Gastroesophageal sphincter (tissue), 4 donors: ENCODE measurements around the gene ZNF444. TPM values are rescaled to one million over a fixed set of nuclear protein-coding genes. Genes with fewer than 3 reads are reported as not detected.

Source experiments
- ATAC-seq: fragments of 150-250 bp; one replicate; pipeline ENCODE4 v1.9.1; 2016; ENCODE audit warnings: mild to moderate bottlenecking, moderate library complexity
- H3K27ac ChIP-seq, 4 donors: fragments of 200-600 bp; sonication (generic) in 3 of 4; 1 replicate in 3 of 4; 2 replicates in 1 of 4; pipeline ENCODE4 v1.5.1; 2016 to 2019
- H3K27me3 ChIP-seq: fragments of 200-600 bp; sonication (generic); one replicate; pipeline ENCODE4 v1.5.1; 2019
- H3K36me3 ChIP-seq, 2 donors: fragments of 200-600 bp; sonication (generic); one replicate each; pipeline ENCODE4 v1.5.1; 2019; ENCODE audit warnings: control low read depth in 1 of 2
- H3K4me1 ChIP-seq, 3 donors: fragments of 200-600 bp; sonication (generic); 1 replicate in 2 of 3; 2 replicates in 1 of 3; pipeline ENCODE4 v1.5.1; 2016 to 2019; ENCODE audit warnings: control low read depth in 2 of 3
- H3K4me3 ChIP-seq, 2 donors: fragments of 200-600 bp; sonication (generic); one replicate each; pipeline ENCODE4 v1.5.1; 2019; ENCODE audit warnings: mild to moderate bottlenecking in 1 of 2, moderate library complexity in 1 of 2
- H3K9me3 ChIP-seq, 3 donors: fragments of 200-600 bp; sonication (generic); one replicate each; pipeline ENCODE4 v1.5.1; 2017 to 2019; ENCODE audit warnings: control low read depth in 2 of 3
- EP300 ChIP-seq: sonication (generic); formaldehyde crosslinking; IDR thresholded peaks from one replicate; pipeline ENCODE4 v1.6.1; 2017; ENCODE audit warnings: antibody characterized with exemption, mild to moderate bottlenecking
- POLR2A ChIP-seq, 2 donors: fragments of 450-650 bp; IDR thresholded peaks; one replicate each; pipeline ENCODE4 v1.6.1; 2017; ENCODE audit warnings: antibody characterized with exemption in 2 of 2, mild to moderate bottlenecking in 2 of 2, moderate library complexity in 1 of 2
- POLR2AphosphoS5 ChIP-seq: sonication (generic); formaldehyde crosslinking; IDR thresholded peaks from one replicate; pipeline ENCODE4 v1.6.1; 2017; ENCODE audit warnings: antibody characterized with exemption
- WGBS, 2 donors: methylation state at CpG; one replicate each; pipeline ENCODE4 v1.1.5; 2018; ENCODE audit warnings: low coverage in 1 of 2; 5-methylcytosine and 5-hydroxymethylcytosine counted together
- total RNA-seq, 4 donors: library from RNA; depleted of rRNA; stranded (reverse); fragments of >200 nt; gene quantifications; one replicate each; pipeline ENCODE4 v1.1.0, GENCODE V29; 2016
- TF ChIP-seq, protein P1 (sequence below), 4 experiments: fragments of 200-600 bp in 2 of 4; fragments of 450-650 bp in 2 of 4; sonication (generic) in 1 of 4; IDR thresholded peaks; one replicate each; pipeline ENCODE4 v1.5.1; 2017 to 2019; ENCODE audit warnings: antibody characterized with exemption in 4 of 4, mild to moderate bottlenecking in 2 of 4, moderate library complexity in 2 of 4

Gene ZNF444
- 10 to 100 TPM; 36.2 to 57.9 (median 41.3) TPM for total RNA-seq

GRCh38 chr19:56140583-56141416, at the start of gene ZNF444:
ZNF444 (plus strand) TSS chr19:56141287; CDS start chr19:56146912, 5,625 bp downstream.
- no peaks in the 10 kb centered on the region for H3K9me3 ChIP-seq
- peaks cover 0 to 5% of the 10 kb centered on the region in 2 donors for H3K36me3 ChIP-seq
- H3K27ac ChIP-seq: peak within 1 kb of the TSS; percentile 89 to 98 (median 94)
- peak within 1 kb of the TSS; percentile 66 to 86 for H3K4me3 ChIP-seq
- no peaks in the 10 kb centered on the region for H3K27me3 ChIP-seq
- H3K4me1 ChIP-seq: peaks cover 0 to 74% (median 7%) of the 10 kb centered on the region in 3 donors
- ATAC-seq: peak; percentile 94
- TF ChIP-seq POLR2A (IDR thresholded peaks at IDR 0.05) (peak; percentile 49 to 55), POLR2AphosphoS5 (peak; percentile 72), EP300 (no peak)
- TF ChIP-seq, protein P1, sequence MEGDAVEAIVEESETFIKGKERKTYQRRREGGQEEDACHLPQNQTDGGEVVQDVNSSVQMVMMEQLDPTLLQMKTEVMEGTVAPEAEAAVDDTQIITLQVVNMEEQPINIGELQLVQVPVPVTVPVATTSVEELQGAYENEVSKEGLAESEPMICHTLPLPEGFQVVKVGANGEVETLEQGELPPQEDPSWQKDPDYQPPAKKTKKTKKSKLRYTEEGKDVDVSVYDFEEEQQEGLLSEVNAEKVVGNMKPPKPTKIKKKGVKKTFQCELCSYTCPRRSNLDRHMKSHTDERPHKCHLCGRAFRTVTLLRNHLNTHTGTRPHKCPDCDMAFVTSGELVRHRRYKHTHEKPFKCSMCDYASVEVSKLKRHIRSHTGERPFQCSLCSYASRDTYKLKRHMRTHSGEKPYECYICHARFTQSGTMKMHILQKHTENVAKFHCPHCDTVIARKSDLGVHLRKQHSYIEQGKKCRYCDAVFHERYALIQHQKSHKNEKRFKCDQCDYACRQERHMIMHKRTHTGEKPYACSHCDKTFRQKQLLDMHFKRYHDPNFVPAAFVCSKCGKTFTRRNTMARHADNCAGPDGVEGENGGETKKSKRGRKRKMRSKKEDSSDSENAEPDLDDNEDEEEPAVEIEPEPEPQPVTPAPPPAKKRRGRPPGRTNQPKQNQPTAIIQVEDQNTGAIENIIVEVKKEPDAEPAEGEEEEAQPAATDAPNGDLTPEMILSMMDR (IDR thresholded peaks at IDR 0.05): no peak
- WGBS, 2 donors: 0% methylated on average over 1 to 18 of the region's 56 CpGs

GRCh38 chr19:56091751-56092546, 49.1 kb upstream of the ZNF444 start:
- Histone ChIP-seq H3K9me3 (no peaks in the 10 kb centered on the region), H3K4me3 (no peak overlapping the region), H3K4me1 (peaks cover 0 to 34% (median 9%) of the 10 kb centered on the region in 3 donors), H3K36me3 (peaks cover 0 to 67% of the 10 kb centered on the region in 2 donors), H3K27ac (peak overlapping the region in 3 of 4 donors; percentile 7 to 69 (median 53)), H3K27me3 (no peaks in the 10 kb centered on the region)
- TF ChIP-seq EP300 (no peak), POLR2AphosphoS5 (no peak), POLR2A (IDR thresholded peaks at IDR 0.05) (no peak)
- TF ChIP-seq, protein P1 (IDR thresholded peaks at IDR 0.05): no peak
- WGBS, 2 donors: 87 to 94% methylated on average over 7 to 16 of the region's 38 CpGs
- ATAC-seq: no peak

- H3K27me3 ChIP-seq: no peaks in the 10 kb centered on the region
- TF ChIP-seq POLR2A (IDR thresholded peaks at IDR 0.05) (no peak), POLR2AphosphoS5 (no peak), EP300 (no peak)
- TF ChIP-seq, protein P1 (IDR thresholded peaks at IDR 0.05): no peak
- peaks cover 0 to 67% of the 10 kb centered on the region in 2 donors for H3K36me3 ChIP-seq
- H3K4me3 ChIP-seq: no peak overlapping the region
- H3K9me3 ChIP-seq: no peaks in the 10 kb centered on the region
- ATAC-seq: no peak
- H3K27ac ChIP-seq: no peak overlapping the region
- H3K4me1 ChIP-seq: peaks cover 0 to 44% (median 9%) of the 10 kb centered on the region in 3 donors
- 96 to 97% methylated on average over 18 to 23 of the region's 32 CpGs for WGBS, 2 donors
Measured at GRCh38 chr19:56092685-56093631, 48.1 kb upstream of the ZNF444 start.

GRCh38 chr19:56094449-56094848, 46.6 kb upstream of the ZNF444 start:
- Histone ChIP-seq H3K27me3 (no peaks in the 10 kb centered on the region), H3K4me3 (no peak overlapping the region), H3K36me3 (peaks cover 0 to 63% of the 10 kb centered on the region in 2 donors), H3K4me1 (peaks cover 0 to 43% (median 9%) of the 10 kb centered on the region in 3 donors), H3K9me3 (no peaks in the 10 kb centered on the region), H3K27ac (no peak overlapping the region)
- no peak for ATAC-seq
- 83 to 86% methylated on average over 1 to 7 of the region's 9 CpGs for WGBS, 2 donors
- TF ChIP-seq POLR2A (IDR thresholded peaks at IDR 0.05) (no peak), POLR2AphosphoS5 (no peak), EP300 (no peak)
- TF ChIP-seq, protein P1 (IDR thresholded peaks at IDR 0.05): no peak
